Thoracic aorta (tissue), 2 donors: ENCODE results near the gene ADTRP. TPM values are rescaled to one million over a fixed set of nuclear protein-coding genes. Genes with fewer than 3 reads are reported as not detected.

Experiments used
- ATAC-seq: fragments of 150-250 bp; one replicate; pipeline ENCODE4 v1.8.0; 2017; ENCODE audit warnings: low read depth; ENCODE audit not compliant: insufficient number of reproducible peaks, low FRiP score
- DNase-seq: peaks from one replicate; pipeline ENCODE4 v3.0.0-alpha.2; 2020; ENCODE audit warnings: low spot score
- H3K27ac ChIP-seq, 2 donors: fragments of 200-600 bp; sonication (generic); 1 replicate in 1 of 2; 2 replicates in 1 of 2; pipeline ENCODE4 v1.5.1; 2016; ENCODE audit warnings: mild to moderate bottlenecking in 2 of 2, moderate library complexity in 2 of 2
- H3K27me3 ChIP-seq: fragments of 200-600 bp; sonication (generic); replicated peaks from 2 replicates; pipeline ENCODE4 v1.6.0; 2016; ENCODE audit warnings: mild to moderate bottlenecking; ENCODE audit not compliant: insufficient read depth
- H3K36me3 ChIP-seq: fragments of 200-600 bp; sonication (generic); one replicate; pipeline ENCODE4 v1.5.1; 2016
- H3K4me1 ChIP-seq, 2 donors: fragments of 200-600 bp; sonication (generic); 1 replicate in 1 of 2; 2 replicates in 1 of 2; pipeline versions ENCODE4 v1.5.1 to v1.6.0; 2016; ENCODE audit warnings: low read depth in 2 of 2, mild to moderate bottlenecking in 1 of 2; ENCODE audit not compliant: control insufficient read depth in 1 of 2
- H3K4me3 ChIP-seq: fragments of 200-600 bp; sonication (generic); 2 replicates; pipeline ENCODE4 v1.5.1; 2016; ENCODE audit warnings: mild to moderate bottlenecking
- H3K9me3 ChIP-seq: fragments of 200-600 bp; sonication (generic); 2 replicates; pipeline ENCODE4 v1.5.1; 2016
- CTCF ChIP-seq: fragments of 200-600 bp; sonication (generic); IDR thresholded peaks from one replicate; pipeline ENCODE4 v1.5.1; 2019; ENCODE audit warnings: antibody characterized with exemption
- total RNA-seq, 2 donors: library from RNA; depleted of rRNA; stranded (reverse); fragments of >200 nt; gene quantifications; one replicate each; pipeline versions ENCODE4 v1.1.0 to v1.2.3, GENCODE V29; 2016

Gene ADTRP
- total RNA-seq, 2 donors from 2014 or later: not detected

GRCh38 chr6:11729076-11729475, 49.5 kb downstream of the ADTRP start:
- Histone ChIP-seq H3K4me1 (peaks cover 6 to 23% of the 10 kb centered on the region in 2 donors), H3K4me3 (no peak overlapping the region), H3K27ac (no peak overlapping the region), H3K27me3 (no peaks in the 10 kb centered on the region), H3K9me3 (no peaks in the 10 kb centered on the region), H3K36me3 (no peaks in the 10 kb centered on the region)
- DNase-seq (no peak), ATAC-seq (no peak)
- TF ChIP-seq CTCF: no peak

GRCh38 chr6:11727998-11728961, 50.3 kb downstream of the ADTRP start:
- Histone ChIP-seq H3K9me3 (no peaks in the 10 kb centered on the region), H3K27me3 (no peaks in the 10 kb centered on the region), H3K4me3 (no peak overlapping the region), H3K27ac (no peak overlapping the region), H3K36me3 (no peaks in the 10 kb centered on the region), H3K4me1 (peaks cover 6 to 23% of the 10 kb centered on the region in 2 donors)
- no peak for TF ChIP-seq CTCF
- no peak for DNase-seq
- no peak for ATAC-seq

GRCh38 chr6:11727346-11727997, 51.1 kb downstream of the ADTRP start:
- TF ChIP-seq CTCF: no peak
- peaks cover 6 to 18% of the 10 kb centered on the region in 2 donors for H3K4me1 ChIP-seq
- H3K4me3 ChIP-seq: no peak overlapping the region
- H3K27me3 ChIP-seq: no peaks in the 10 kb centered on the region
- no peaks in the 10 kb centered on the region for H3K36me3 ChIP-seq
- ATAC-seq (no peak), DNase-seq (no peak)
- H3K27ac ChIP-seq: no peak overlapping the region
- no peaks in the 10 kb centered on the region for H3K9me3 ChIP-seq

- Histone ChIP-seq H3K36me3 (no peaks in the 10 kb centered on the region), H3K4me3 (no peak overlapping the region), H3K9me3 (no peaks in the 10 kb centered on the region), H3K27me3 (no peaks in the 10 kb centered on the region), H3K4me1 (no peaks in the 10 kb centered on the region), H3K27ac (no peak overlapping the region)
- no peak for TF ChIP-seq CTCF
- DNase-seq: no peak
- ATAC-seq: no peak
These were observed 54.3 kb downstream of the ADTRP start for GRCh38 chr6:11724286-11724685.
